Stimulated activated CD8-positive, alpha-beta memory T cell treated with anti-CD3 and anti-CD28 coated beads, Interleukin-7, amount 100 ng/mL, for 1 hour (primary cell): ENCODE data around the gene TRIML2.
"Not testable (repeated sequence)": the region's sequence is repeated elsewhere in the genome, so short reads cannot be mapped to it uniquely, and the experiment has no call there.

Experiments used
- DNase-seq, 2 donors: peaks; one replicate each; pipeline ENCODE4 v3.0.0-alpha.2; 2020; ENCODE audit warnings: low read depth in 2 of 2

TRIML2 gene

DNA sequence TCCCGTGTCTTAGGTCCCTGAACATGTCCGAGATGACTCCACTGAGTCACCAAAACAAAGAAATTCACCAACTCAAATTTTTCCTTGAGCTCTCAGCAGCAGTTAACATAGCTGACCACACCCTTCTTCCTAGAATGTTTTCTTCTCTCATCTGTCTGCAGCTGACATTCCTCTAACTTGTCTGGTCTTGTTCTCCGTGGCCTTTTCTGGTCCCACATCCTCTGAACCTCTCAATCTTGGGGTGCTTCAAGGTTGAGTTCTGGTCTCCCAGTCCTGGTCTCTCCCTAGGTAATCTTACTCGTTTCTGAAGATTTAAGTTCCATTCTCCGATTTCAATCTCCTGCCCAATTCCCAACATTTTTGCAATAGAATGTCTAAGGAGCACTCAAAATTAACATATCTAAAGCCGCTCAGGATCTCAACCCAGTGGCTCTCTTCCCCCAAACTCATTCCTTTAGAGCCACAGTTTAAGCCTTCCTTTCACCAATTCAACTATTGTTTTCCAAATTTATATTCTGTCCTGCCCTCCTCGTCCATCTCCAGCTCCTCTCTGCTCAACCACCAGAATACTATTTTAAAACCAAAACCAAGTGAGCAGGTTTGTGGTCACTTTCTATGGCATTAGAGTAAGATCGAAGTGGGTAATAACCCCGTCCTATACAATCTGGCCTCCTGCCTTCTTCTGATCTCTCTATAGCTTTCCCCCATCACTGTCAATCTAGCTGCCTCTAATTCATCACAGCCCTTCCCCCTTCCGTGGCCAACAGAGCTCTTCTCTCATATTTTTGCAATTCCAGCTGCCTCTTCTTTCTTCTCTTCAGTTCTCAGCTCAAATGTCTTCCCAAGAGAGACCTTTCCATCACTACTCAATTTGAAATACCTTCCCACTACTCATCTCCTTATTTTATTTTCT is 1.2 kb downstream of the TRIML2 start:
- DNase-seq = no peak

DNA sequence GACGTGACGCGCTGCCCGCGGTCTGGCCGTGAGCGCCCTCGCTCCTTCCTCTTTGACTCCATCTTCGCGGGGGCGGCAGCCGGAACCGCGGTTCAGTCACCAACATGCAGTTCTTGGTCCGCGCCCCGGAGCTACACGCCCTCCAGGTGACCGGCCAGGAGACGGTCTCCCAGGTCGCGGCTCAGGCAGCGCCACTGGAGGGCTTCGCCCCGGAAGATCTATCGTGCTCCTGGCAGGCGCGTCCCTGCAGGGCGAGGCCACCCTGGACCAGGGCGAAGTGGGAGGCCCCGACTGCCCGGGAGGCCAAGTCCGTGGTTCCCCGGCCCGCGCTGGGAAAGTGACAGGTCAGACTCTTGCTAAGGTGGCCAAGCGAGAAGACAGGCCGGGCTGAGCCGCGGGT is 2.9 kb downstream of the TRIML2 start:
- DNase-seq = no peak

DNA sequence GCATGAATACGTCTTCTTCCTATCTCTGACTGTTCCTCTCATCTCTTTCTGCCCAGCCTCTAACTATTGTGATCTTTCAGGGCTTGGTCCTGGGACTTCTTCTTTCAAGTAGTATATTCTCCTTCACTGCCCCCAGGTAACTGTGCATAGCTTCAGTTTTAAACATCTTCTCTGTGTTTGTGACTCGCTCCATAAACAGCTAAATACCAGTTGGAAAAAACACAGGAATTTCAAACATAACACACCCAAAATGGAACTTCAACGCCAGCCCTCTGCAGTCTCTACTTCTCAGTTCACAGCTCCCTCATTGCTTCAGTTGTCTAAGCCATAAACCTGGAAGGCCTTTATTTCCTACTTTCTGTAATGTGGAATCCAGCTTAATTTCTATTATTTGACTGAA is 16.6 kb downstream of the TRIML2 start:
- no peak for DNase-seq

DNA sequence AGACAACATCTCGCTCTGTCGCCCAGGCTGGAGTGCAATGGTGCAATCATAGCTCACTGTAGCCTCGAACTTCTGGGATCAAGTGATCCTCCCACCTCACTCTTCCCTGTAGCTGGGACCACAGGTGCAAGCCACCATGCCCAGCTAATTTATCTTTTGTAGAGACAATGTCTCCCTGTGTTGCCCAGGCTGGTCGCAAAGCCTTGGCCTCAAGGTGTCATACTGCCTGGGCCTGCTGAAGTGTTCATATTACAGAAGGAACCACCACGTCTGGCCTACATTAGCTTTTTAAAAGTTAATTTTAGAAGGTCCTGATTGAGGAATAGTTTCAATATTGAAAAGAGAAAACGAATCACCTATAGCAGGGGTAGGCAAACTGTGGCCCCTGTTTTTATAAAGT is 22.5 kb downstream of the TRIML2 start:
- DNase-seq = no peak

DNA sequence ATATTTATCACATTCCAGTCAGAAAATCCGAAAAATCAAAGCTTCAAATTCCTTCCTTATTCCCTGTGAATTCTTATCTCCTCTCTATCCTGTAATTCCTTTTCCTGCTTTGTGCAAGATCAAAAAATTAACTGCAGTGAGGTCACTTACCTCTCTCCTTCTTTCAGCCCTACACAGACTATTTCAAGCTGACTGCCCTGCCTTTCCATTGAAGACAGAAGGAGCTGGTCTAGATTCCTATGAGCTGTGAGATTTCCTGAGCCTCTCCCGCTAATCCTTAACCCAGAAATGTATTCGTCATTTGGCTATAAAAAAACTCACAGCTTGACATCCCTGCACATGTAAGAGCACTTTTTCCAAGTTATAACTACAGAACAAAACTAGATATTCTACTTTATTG is 26.6 kb downstream of the TRIML2 start:
- DNase-seq = no peak

DNA sequence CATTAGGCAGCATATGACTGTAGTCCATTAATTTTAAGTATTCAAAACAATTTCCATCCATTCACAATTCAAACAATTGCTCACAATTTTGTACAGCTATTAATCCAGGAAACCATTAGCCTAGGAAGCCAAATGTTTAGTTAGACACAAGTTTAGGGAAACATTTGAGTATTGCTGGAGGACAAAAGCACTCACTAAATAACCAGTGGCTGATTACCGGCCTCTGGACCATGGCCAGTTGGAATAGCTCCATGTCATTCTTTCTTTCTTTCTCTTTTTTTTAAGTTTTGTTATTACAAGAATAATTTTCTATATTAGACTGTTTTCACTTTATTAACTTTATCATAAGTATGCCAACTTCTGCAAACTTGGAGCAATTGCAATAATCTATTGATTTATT is 31.3 kb downstream of the TRIML2 start:
- DNase-seq = no peak

DNA sequence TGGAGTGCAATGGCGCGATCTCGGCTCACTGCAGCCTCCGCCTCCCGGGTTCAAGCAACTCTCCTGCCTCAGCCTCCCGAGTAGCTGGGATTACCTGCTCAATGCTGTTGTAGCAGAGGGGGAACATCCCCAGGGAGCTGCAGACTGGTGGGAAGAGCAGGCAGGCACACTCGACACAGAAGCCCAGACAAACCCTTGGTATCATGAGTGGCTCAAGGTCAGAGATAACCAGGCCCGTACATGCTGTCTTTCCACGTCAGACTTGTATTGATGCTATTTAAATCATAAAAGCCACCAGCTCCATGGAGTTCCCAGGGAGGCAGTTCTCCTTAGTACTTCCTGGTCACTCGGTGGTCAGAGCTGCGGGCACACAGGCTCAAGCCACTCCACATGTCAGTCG is 33.2 kb downstream of the TRIML2 start:
- no peak for DNase-seq

DNA sequence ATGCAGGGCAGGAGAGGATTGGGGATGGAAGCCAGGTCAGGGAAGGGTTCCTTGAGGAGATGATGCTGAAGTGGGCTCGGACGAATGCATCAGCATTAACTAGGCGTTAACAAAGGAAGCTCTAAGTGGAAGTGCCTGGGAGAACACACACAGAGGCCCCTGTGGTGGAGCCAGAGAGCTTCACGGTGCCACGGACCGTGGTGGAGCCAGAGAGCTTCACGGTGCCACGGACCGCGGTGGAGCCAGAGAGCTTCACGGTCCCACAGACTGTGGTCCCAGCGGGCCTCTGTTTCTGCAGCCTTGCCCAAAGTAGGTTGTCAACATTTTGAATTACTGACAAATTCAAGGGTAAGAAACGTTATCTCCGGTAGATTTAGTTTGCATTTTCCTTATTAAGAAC is 48.3 kb downstream of the TRIML2 start:
- DNase-seq = no peak

DNA sequence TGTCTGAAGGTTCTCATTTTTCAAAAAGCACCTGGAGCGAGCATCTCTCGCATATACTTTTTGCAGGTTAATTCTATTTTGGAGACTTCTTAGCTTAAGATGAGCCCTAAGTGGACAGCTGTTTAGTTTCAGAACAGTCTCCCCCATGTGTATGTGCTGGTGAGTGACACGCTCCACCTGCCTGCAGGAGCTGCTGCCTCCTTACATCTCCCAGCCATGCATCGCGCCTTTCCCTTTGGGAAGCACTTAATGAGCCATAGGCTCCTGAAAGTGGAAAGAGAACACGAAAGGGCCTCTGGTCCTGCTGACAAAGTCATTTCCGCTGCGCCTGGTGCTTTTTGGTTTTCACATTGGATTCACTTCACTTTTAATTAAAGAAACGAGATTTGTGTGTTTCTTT is 56.1 kb downstream of the TRIML2 start:
- no peak for DNase-seq

DNA sequence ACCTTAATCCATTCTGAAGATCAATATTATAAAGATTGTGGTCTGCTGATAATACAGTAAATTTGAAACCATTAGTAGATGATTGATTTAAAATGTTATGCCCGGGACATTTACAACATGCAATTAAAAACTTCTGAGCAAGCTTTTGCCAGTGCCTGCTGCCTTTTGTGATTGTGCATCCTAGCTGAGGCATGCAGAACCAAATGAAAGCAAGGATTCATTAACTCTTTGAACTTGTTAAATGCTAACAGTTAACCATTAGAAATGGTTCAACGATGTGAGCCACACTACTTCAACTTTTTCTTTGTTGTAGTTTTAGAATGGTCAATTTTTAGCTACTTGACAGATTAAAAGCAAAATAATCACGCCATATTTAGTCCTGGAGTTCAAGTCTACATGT is 62.7 kb downstream of the TRIML2 start:
- DNase-seq = no peak

DNA sequence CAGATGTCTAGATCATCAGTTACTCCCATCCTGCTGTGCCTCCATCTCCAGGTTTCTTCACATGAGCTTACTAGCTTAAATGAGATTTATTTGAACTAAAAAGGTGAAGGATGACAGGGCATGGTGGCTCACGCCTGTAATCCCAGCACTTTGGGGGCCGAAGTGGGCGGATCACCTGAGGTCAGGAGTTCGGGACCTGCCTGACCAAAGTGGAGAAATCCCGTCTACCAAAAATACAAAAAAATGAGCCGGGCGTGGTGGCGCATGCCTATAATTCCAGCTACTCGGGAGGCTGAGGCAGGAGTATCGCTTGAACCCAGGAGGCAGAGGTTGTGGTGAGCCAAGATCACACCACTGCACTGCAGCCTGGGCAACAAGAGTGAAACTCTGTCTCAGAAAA is 63.9 kb downstream of the TRIML2 start:
- not testable (repeated sequence) for DNase-seq

DNA sequence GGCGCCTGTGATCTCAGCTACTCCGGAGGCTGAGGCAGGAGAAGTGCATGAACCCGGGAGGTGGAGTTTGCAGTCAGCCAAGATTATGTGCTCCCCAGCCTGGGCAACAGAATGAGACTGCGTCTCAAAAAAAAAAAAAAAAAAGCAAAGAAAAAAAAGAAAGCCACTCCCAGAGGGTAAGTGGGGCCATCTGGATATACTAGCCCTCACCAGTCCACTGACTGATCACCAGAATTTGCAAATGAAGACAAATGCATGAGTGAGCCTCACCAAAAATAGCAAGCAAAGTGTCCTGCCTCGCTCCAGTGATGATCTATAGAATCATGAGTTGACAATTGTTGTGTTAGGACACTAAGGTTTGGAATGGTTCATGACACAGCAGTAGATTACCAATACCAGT is 66.2 kb downstream of the TRIML2 start:
- DNase-seq = no peak

DNA sequence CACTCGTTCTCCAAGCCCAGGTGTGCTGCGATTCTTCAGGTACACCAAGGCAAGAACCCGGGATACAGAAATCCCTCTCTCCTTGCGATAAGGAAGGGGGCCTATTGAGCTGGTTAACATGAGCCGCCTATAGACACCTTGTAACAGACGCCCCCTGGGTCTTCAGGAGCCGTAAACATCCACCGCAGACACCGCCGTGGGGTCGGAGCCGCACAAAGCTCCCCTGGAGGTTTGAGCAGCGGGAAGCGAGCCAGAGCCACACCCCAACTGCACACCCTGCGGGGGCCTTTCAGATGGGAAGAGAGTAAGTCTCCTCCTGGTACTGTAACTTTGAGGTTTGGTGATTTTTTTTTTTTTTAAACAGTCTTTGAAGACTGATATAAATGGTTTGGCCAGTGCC is 67.2 kb downstream of the TRIML2 start:
- DNase-seq = no peak

DNA sequence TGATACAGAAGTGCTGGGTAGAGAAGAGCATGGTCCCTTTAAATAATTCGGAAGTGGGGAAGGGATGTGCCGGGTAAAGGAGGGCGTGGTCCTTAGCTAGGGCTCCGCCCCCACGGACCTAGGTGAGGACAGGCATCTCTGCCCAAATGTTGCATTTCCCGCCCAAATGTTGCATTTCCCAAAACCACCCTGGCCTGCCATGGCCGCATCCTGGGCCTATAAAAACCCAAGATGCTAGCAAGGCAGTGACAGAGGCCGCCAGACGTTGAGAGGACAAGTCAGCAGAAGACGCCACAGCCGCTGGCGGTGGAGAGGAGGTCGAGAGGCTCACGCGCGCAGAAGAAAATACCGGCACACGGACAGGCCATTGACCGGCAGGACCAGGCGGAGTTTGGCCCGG is 67.7 kb downstream of the TRIML2 start:
- DNase-seq = no peak
